SK-N-SH (cell line): Measurements from ENCODE around the gene MPV17L2. TPM values are rescaled to one million over a fixed set of nuclear protein-coding genes. Genes with fewer than 3 reads are reported as not detected.

ENCODE experiments used
- CTCF ChIA-PET: fragments of 300-600, 350-600 bp; formaldehyde crosslinking; extraction: SDS; loops from one replicate; lab custom pipeline; 2021; lab: Yijun Ruan, JAX
- POLR2A ChIA-PET: fragments of 350-600 bp; sonication (Branson Sonifier 250); formaldehyde crosslinking; extraction: SDS; loops from one replicate; lab custom pipeline; 2020; ENCODE audit warnings: antibody characterized with exemption, inconsistent platforms; lab: Yijun Ruan, JAX
- DNase-seq: peaks from one replicate; pipeline ENCODE4 v3.0.0; 2012
- H2AFZ ChIP-seq: fragments of 200-600 bp; sonication (generic); 2 replicates; pipeline ENCODE4 v1.8.1; 2016; ENCODE audit warnings: antibody characterized with exemption, mild to moderate bottlenecking, low read depth
- H3F3A ChIP-seq: fragments of 200-600 bp; sonication (generic); replicated peaks from 2 replicates; pipeline ENCODE3; 2016; ENCODE audit warnings: antibody characterized with exemption, mild to moderate bottlenecking; ENCODE audit not compliant: insufficient read depth
- H3K27ac ChIP-seq, 2 experiments: fragments of 200-500 bp in 1 of 2; fragments of 200-600 bp in 1 of 2; sonication (Bioruptor generic) in 1 of 2; sonication (generic), shearing (Covaris generic) in 1 of 2; 2 replicates each; pipeline versions ENCODE4 v1.5.1 to v1.6.1; 2014 to 2016; ENCODE audit warnings: low read depth in 2 of 2, inconsistent platforms in 1 of 2, low read length in 1 of 2, mild to moderate bottlenecking in 1 of 2, mixed read lengths in 1 of 2
- H3K27me3 ChIP-seq: fragments of 200-600 bp; sonication (generic), shearing (Covaris generic); 2 replicates; pipeline ENCODE4 v1.6.1; 2016; ENCODE audit warnings: mixed run types; ENCODE audit not compliant: insufficient read depth
- H3K36me3 ChIP-seq, 2 experiments: fragments of 200-500 bp in 1 of 2; fragments of 200-600 bp in 1 of 2; sonication (Bioruptor generic) in 1 of 2; sonication (generic) in 1 of 2; replicated peaks in 1 of 2; 2 replicates each; pipeline versions ENCODE3 to v1.5.1; 2014 to 2016; ENCODE audit warnings: low read length in 1 of 2, mild to moderate bottlenecking in 1 of 2; ENCODE audit not compliant: insufficient read depth in 2 of 2, control insufficient read depth in 1 of 2
- H3K4me1 ChIP-seq, 2 experiments: fragments of 200-500 bp in 1 of 2; fragments of 200-600 bp in 1 of 2; sonication (Bioruptor generic) in 1 of 2; sonication (generic), shearing (Covaris generic) in 1 of 2; 2 replicates each; pipeline versions ENCODE4 v1.5.1 to v1.6.1; 2014 to 2016; ENCODE audit warnings: low read depth in 1 of 2, low read length in 1 of 2, mixed run types in 1 of 2; ENCODE audit not compliant: insufficient read depth in 2 of 2, control insufficient read depth in 1 of 2
- H3K4me2 ChIP-seq: fragments of 200-600 bp; sonication (generic), shearing (Covaris generic); 2 replicates; pipeline ENCODE4 v1.6.1; 2017; ENCODE audit warnings: mixed run types
- H3K4me3 ChIP-seq, 2 experiments: fragments of 200-500 bp in 1 of 2; fragments of 200-600 bp in 1 of 2; sonication (Bioruptor generic) in 1 of 2; sonication (generic), shearing (Covaris generic) in 1 of 2; 2 replicates each; pipeline versions ENCODE4 v1.5.1 to v1.8.1; 2014 to 2016; ENCODE audit warnings: low read depth in 2 of 2, inconsistent platforms in 1 of 2, low read length in 1 of 2, mild to moderate bottlenecking in 1 of 2, mixed read lengths in 1 of 2, moderate library complexity in 1 of 2
- H3K79me2 ChIP-seq: fragments of 200-600 bp; sonication (generic); 2 replicates; pipeline ENCODE4 v1.8.1; 2017; ENCODE audit warnings: mild to moderate bottlenecking; ENCODE audit not compliant: insufficient read depth
- H3K9ac ChIP-seq: fragments of 200-600 bp; sonication (generic); 2 replicates; pipeline ENCODE4 v1.6.1; 2017; ENCODE audit warnings: mixed run types
- H3K9me2 ChIP-seq: fragments of 200-600 bp; sonication (generic); 2 replicates; pipeline ENCODE4 v1.6.1; 2017; ENCODE audit warnings: mixed run types
- H3K9me3 ChIP-seq: fragments of 200-600 bp; sonication (generic); 2 replicates; pipeline ENCODE4 v1.6.1; 2017; ENCODE audit warnings: mixed run types, mild to moderate bottlenecking, moderate library complexity
- H4K20me1 ChIP-seq: fragments of 200-600 bp; sonication (generic); 2 replicates; pipeline ENCODE4 v1.6.1; 2017; ENCODE audit warnings: mild to moderate bottlenecking, mixed run types; ENCODE audit not compliant: insufficient read depth
- FOSL2 ChIP-seq: IDR thresholded peaks from 2 replicates; pipeline ENCODE4 v1.4.0; 2012; ENCODE audit warnings: low read depth, mild to moderate bottlenecking, moderate library complexity, borderline replicate concordance
- GATA2 ChIP-seq: sonication (generic); formaldehyde crosslinking; IDR thresholded peaks from 2 replicates; pipeline ENCODE4 v1.5.0; 2020; ENCODE audit warnings: mild to moderate bottlenecking, missing genetic modification reagents
- MEF2A ChIP-seq: IDR thresholded peaks from 2 replicates; pipeline ENCODE4 v1.4.0; 2012; ENCODE audit warnings: low read depth, borderline replicate concordance
- MXI1 ChIP-seq: IDR thresholded peaks from 2 replicates; pipeline ENCODE4 v1.6.1; 2012; ENCODE audit warnings: mild to moderate bottlenecking, low read depth, low read length, improper control_type of control experiment
- PBX3 ChIP-seq: IDR thresholded peaks from 2 replicates; pipeline ENCODE4; 2012
- RXRA ChIP-seq: IDR thresholded peaks from 2 replicates; pipeline ENCODE4 v1.4.0; 2012; ENCODE audit warnings: low read depth, mild to moderate bottlenecking, borderline replicate concordance
- SMC3 ChIP-seq: IDR thresholded peaks from 2 replicates; pipeline ENCODE4 v1.6.1; 2012; ENCODE audit warnings: low read depth, low read length, improper control_type of control experiment
- TAF1 ChIP-seq: IDR thresholded peaks from 2 replicates; pipeline ENCODE4 v1.6.1; 2012; ENCODE audit warnings: low read depth, mild to moderate bottlenecking, low read length, moderate library complexity, borderline replicate concordance
- TEAD4 ChIP-seq: IDR thresholded peaks from 2 replicates; pipeline ENCODE4 v1.4.0; 2012; ENCODE audit warnings: mild to moderate bottlenecking, borderline replicate concordance; ENCODE audit not compliant: insufficient read depth
- WGBS: methylation state at CpG from one replicate; pipeline ENCODE4 v1.1.6; 2017; ENCODE audit warnings: low lambda C conversion rate; 5-methylcytosine and 5-hydroxymethylcytosine counted together
- polyA plus RNA-seq, 3 experiments: library from polyadenylated mRNA; depleted of rRNA; stranded (reverse); fragments of >200 nt; gene quantifications; 2 replicates each; pipeline ENCODE4 v1.2.3, GENCODE V29; 2012
- TF ChIP-seq, protein P1 (sequence below): fragments of 200-600 bp; sonication (generic); IDR thresholded peaks from 2 replicates; pipeline ENCODE4 v1.6.1; 2017; ENCODE audit warnings: antibody characterized with exemption, mild to moderate bottlenecking, moderate library complexity
- TF ChIP-seq, protein P2 (sequence below): IDR thresholded peaks from 2 replicates; pipeline ENCODE4 v1.4.0; 2012; ENCODE audit warnings: low read depth, borderline replicate concordance

The MPV17L2 gene
- polyA plus RNA-seq, 1 of the 3 experiments (the other 2 are of a cell fraction): 17.5 TPM

- WGBS: 89% methylated on average over 13 of the region's 18 CpGs
- no peaks in the 10 kb centered on the region for H3K27me3 ChIP-seq
- H3K4me2 ChIP-seq: no peak overlapping the region; the same call in 1 of the 2 replicates
- peaks cover 5% of the 10 kb centered on the region; the same call in 1 of the 2 replicates for H4K20me1 ChIP-seq
- H3K9me2 ChIP-seq: no peaks in the 10 kb centered on the region
- no peaks in the 10 kb centered on the region for H3K9me3 ChIP-seq
- CTCF ChIA-PET: interaction anchor here (0.6 to 2.6 kb wide), 14 partner anchors 9 to 237 kb away, joined by 3 to 18 read pairs (median 4); no protein-coding TSS in a partner anchor
- peaks cover 0 to 25% of the 10 kb centered on the region in 2 experiments; a peak in 1 of 4 replicates for H3K4me1 ChIP-seq
- H3K9ac ChIP-seq: peak overlapping the region; percentile 94; the same call in 1 of the 2 replicates
- POLR2A ChIA-PET: interaction anchor here (2.1 kb wide), 1 partner anchor 9 kb away, joined by 6 read pairs; no protein-coding TSS in a partner anchor
- H3K27ac ChIP-seq: peak overlapping the region; percentile 98 to 99
- TF ChIP-seq SMC3 (no peak), MXI1 (no peak), FOSL2 (no peak), GATA2 (CRISPR knock-in tag) (no peak), TEAD4 (no peak), RXRA (no peak), PBX3 (no peak), TAF1 (no peak), MEF2A (no peak)
- TF ChIP-seq, protein P1, sequence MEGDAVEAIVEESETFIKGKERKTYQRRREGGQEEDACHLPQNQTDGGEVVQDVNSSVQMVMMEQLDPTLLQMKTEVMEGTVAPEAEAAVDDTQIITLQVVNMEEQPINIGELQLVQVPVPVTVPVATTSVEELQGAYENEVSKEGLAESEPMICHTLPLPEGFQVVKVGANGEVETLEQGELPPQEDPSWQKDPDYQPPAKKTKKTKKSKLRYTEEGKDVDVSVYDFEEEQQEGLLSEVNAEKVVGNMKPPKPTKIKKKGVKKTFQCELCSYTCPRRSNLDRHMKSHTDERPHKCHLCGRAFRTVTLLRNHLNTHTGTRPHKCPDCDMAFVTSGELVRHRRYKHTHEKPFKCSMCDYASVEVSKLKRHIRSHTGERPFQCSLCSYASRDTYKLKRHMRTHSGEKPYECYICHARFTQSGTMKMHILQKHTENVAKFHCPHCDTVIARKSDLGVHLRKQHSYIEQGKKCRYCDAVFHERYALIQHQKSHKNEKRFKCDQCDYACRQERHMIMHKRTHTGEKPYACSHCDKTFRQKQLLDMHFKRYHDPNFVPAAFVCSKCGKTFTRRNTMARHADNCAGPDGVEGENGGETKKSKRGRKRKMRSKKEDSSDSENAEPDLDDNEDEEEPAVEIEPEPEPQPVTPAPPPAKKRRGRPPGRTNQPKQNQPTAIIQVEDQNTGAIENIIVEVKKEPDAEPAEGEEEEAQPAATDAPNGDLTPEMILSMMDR: no peak
- TF ChIP-seq, protein P2, sequence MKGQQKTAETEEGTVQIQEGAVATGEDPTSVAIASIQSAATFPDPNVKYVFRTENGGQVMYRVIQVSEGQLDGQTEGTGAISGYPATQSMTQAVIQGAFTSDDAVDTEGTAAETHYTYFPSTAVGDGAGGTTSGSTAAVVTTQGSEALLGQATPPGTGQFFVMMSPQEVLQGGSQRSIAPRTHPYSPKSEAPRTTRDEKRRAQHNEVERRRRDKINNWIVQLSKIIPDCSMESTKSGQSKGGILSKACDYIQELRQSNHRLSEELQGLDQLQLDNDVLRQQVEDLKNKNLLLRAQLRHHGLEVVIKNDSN: no peak
- H3F3A ChIP-seq: peaks cover 10% of the 10 kb centered on the region
- H3K36me3 ChIP-seq: peaks cover 0 to 12% of the 10 kb centered on the region in 2 experiments
- no peak overlapping the region for H2AFZ ChIP-seq
- DNase-seq: no peak
- H3K79me2 ChIP-seq: peaks cover 29% of the 10 kb centered on the region
- no peak overlapping the region for H3K4me3 ChIP-seq
Measured at GRCh38 chr19:18150776-18151624, 42.0 kb upstream of the MPV17L2 start.
